Measurements from ENCODE around the gene TMEM151A.

TMEM151A gene

GRCh38 chr11:66283461-66284105, 8.1 kb upstream of the TMEM151A start:
- TF ChIP-seq, protein P1, sequence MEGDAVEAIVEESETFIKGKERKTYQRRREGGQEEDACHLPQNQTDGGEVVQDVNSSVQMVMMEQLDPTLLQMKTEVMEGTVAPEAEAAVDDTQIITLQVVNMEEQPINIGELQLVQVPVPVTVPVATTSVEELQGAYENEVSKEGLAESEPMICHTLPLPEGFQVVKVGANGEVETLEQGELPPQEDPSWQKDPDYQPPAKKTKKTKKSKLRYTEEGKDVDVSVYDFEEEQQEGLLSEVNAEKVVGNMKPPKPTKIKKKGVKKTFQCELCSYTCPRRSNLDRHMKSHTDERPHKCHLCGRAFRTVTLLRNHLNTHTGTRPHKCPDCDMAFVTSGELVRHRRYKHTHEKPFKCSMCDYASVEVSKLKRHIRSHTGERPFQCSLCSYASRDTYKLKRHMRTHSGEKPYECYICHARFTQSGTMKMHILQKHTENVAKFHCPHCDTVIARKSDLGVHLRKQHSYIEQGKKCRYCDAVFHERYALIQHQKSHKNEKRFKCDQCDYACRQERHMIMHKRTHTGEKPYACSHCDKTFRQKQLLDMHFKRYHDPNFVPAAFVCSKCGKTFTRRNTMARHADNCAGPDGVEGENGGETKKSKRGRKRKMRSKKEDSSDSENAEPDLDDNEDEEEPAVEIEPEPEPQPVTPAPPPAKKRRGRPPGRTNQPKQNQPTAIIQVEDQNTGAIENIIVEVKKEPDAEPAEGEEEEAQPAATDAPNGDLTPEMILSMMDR (IDR thresholded peaks at IDR 0.05), result no peak

- TF ChIP-seq, protein P1 (IDR thresholded peaks at IDR 0.05), result no peak
Observed at GRCh38 chr11:66284526-66285078, 7.1 kb upstream of the TMEM151A start.

GRCh38 chr11:66285250-66285947, 6.3 kb upstream of the TMEM151A start:
- TF ChIP-seq, protein P1 (IDR thresholded peaks at IDR 0.05), result no peak

GRCh38 chr11:66286699-66287098, 5.0 kb upstream of the TMEM151A start:
- TF ChIP-seq, protein P1 (IDR thresholded peaks at IDR 0.05), result no peak

GRCh38 chr11:66287211-66287888, 4.3 kb upstream of the TMEM151A start:
- TF ChIP-seq, protein P1 (IDR thresholded peaks at IDR 0.05), result no peak

GRCh38 chr11:66287889-66288670, 3.6 kb upstream of the TMEM151A start:
- TF ChIP-seq, protein P1 (IDR thresholded peaks at IDR 0.05), result no peak

All from LNCAP (cell line).